Esophagus squamous epithelium (tissue), 4 donors: Measurements from ENCODE around the gene LANCL1.

Experiments used
- POLR2A ChIP-seq, 4 donors: fragments of 450-650 bp; IDR thresholded peaks; one replicate each; pipeline ENCODE4 v1.6.1; 2017; ENCODE audit warnings: antibody characterized with exemption in 4 of 4, mild to moderate bottlenecking in 4 of 4, moderate library complexity in 3 of 4
- TF ChIP-seq, protein P1 (sequence below), 6 experiments: fragments of 450-650 bp in 4 of 6; fragments of 200-600 bp in 2 of 6; sonication (generic) in 2 of 6; IDR thresholded peaks; one replicate each; pipeline ENCODE4 v1.5.1; 2016 to 2019; ENCODE audit warnings: antibody characterized with exemption in 6 of 6, mild to moderate bottlenecking in 4 of 6, moderate library complexity in 4 of 6

DNA sequence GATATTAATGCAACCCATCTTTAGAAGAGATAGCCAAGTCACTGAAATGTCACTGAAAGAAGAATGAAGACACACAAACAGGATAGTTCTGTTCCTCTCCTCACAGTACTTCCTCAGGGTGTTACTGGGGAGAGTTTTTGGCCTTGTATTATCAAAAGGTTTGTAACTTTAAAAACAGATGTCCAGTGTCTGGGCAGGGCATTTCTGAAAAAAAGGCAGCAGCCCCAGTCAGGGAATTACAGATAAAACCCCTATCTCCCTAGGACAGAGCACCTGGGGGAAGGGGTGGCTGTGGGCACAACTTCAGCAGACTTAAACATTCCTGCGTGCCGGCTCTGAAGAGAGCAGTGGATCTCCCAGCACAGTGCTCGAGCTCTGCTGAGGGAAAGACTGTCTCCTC lies 30.8 kb downstream of the LANCL1 start:
- TF ChIP-seq, protein P1, sequence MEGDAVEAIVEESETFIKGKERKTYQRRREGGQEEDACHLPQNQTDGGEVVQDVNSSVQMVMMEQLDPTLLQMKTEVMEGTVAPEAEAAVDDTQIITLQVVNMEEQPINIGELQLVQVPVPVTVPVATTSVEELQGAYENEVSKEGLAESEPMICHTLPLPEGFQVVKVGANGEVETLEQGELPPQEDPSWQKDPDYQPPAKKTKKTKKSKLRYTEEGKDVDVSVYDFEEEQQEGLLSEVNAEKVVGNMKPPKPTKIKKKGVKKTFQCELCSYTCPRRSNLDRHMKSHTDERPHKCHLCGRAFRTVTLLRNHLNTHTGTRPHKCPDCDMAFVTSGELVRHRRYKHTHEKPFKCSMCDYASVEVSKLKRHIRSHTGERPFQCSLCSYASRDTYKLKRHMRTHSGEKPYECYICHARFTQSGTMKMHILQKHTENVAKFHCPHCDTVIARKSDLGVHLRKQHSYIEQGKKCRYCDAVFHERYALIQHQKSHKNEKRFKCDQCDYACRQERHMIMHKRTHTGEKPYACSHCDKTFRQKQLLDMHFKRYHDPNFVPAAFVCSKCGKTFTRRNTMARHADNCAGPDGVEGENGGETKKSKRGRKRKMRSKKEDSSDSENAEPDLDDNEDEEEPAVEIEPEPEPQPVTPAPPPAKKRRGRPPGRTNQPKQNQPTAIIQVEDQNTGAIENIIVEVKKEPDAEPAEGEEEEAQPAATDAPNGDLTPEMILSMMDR (IDR thresholded peaks at IDR 0.05), result no peak
- TF ChIP-seq POLR2A (IDR thresholded peaks at IDR 0.05), result no peak
